Measurements from ENCODE around the gene PLSCR2.
A peak's percentile ranks its signal among the peaks of the same experiment; 100 is the strongest.
"Not testable (repeated sequence)": the region's sequence is repeated elsewhere in the genome, so short reads cannot be mapped to it uniquely, and the experiment has no call there.

PLSCR2 gene

DNA sequence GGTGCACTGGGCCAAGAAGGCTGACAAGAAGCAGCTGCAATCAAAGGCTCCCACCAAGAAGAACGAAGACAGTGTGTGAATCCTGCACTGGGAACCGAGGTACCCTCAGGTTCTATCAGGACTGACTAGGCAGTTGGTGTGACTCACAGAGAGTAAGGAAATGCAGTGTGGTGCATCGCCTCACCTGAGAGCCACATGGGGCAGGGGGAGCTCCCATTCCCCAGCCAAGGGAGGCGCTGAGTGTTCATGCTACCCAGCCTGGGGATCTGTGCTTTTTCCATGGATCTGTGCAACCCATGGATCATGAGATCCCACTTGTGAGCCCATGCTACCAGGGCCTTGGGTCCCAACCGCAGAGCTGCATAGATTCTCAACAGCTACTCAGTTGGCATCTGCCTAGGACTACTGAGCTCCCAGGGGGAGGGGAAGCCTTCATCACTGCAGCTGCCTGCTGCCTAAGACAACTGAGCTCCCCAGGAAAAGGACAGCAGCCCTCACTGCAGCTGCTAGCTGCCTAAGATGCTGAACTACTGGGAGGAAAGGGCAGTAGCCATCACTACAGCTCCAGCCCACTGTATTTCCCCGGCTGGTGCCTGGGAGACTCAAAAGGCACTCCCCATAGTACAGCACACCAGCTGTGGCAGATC, 6.9 kb upstream of the PLSCR2 start:
- DNase-seq = no peak

DNA sequence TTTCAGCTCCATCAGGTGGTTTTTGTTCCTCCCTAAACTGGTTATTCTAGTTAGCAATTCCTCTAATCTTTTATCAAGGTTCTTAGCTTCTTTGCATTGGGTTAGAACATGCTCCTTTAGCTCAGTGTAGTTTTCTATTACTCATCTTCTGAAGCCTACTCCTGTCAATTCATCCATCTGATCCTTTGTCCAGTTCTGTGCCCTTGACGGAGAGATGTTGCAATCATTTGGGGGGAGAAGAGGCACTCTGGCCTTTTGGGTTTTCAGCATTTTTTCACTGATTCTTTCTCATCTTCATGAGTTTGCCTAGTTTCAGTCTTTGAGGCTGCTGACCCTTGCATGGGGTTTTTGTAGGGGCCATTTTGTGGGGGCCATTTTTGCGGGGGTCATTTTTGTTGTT, 5.6 kb upstream of the PLSCR2 start:
- not testable (repeated sequence) for DNase-seq

DNA sequence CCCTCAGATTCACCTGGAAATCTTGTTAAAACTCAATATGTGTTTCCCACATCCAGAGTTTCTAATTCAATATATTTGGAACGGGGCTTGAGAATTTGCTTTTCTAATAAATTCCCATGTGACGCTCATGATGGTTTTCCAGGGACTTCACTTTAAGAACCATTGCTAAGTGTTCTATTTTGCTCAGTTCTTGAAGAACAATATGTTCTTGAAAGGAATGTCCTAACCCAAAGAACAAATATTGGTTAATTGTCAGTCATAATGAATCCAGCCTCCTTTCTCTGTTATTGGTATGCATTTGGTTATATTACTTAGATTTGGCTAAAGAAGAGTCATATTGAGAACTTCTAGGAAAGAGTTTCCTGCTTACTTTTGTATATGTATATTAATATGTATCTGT, 4.4 kb upstream of the PLSCR2 start:
- DNase-seq = no peak

DNA sequence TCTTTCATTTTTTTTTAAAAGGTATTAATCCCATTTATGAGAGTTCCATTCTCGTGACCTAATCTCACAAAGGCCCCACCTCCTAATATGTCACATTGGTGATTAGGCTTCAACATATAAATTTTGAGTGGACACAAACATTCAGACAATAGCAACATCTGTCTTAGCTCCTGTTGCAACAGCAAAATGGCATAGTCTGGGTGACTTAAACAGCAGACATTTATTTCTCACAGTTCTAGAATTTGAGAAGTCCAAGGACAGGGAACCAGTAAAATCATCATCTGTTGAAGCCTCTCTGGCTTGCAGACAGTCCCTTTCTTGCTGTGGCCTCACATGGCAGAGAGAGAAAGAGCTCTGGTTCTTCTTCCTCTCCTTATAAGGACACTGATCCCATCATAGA, 3.2 kb upstream of the PLSCR2 start:
- DNase-seq = no peak

DNA sequence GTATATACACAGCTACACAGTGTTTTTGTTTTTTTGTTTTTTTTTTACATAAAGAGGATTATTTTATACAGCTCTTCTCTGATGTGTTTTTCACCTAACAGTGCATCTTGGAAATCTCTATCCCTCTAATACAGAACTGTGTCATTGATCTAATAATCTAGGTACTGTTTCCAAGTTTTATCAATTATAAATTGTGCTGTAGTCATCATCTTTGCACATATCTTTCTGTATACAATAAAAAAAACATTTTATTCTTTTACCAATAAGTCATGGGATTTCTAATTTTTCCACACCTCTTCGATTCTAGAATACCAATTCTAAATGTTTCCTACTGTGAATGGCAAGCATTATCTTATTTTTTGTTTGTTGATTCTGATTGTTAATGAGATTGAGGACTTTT, 1.7 kb upstream of the PLSCR2 start:
- DNase-seq = no peak

DNA sequence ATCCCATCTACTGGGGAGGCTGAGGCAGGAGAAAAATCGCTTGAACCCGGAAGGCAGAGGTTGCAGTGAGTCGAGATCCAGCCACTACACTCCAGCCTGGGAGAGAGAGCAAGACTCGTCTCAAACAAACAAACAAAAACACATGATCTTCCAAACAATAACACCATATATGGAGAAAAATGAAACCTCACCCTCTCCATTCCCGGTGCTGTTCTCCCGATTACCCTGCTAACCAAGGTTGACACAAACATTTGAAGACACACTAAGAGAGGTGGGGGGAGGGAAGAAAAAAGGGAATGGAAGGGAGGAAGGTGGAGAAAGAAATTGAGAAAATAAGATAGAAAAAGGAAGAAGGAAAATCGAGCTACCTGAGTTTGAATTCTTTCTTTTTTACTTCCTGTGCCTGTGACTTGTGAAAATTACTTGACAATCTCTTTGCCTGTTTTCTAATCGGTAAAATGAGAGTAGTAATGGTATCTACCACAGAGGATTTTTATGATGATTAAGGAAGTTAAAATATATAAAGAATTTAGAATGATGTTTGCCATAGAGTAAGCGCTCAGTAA, 1.1 kb upstream of the PLSCR2 start:
- DNase-seq = no peak

DNA sequence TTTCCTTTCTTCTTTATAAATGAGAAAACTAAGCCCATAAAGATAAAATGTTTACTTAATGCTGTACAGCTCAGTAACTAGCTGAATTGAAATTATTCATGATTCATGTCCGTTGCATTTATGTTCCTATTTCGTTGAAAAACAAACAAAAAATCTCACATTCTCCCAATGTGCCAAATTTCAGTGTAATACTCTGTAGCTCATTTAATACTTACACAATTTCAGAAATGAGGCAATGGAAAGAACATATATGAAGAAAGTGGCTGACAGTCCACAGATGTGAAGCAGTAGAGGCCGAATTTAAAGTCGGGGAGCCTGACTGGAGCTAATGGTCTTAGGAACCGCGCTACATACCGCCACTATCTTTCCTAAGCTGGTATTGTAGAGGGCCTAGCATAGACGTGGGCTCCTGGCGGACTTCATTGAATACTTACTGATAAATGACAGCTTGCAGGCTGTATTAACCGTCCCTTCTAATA, 651 bp downstream of the PLSCR2 start:
- DNase-seq = peak; percentile 13

DNA sequence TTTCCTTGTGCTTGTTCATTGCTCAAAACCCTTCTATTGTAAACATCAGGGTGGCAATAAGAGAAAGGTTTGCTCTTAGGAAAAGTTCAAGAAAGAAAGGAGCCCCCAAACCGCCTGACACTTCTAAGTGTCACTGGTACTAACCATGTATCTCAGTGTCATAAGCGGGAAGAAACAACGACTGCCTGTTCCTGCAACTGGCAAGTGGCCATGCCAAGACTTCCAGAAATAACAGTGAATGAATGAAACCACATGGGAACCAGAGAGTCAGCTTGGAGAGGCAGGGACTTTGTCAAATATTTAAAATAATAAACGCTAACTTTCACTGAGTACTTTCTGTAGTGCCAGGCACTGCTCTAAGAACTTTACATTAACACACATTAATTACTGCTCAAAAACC, 1.1 kb downstream of the PLSCR2 start:
- peak; percentile 25 for DNase-seq

DNA sequence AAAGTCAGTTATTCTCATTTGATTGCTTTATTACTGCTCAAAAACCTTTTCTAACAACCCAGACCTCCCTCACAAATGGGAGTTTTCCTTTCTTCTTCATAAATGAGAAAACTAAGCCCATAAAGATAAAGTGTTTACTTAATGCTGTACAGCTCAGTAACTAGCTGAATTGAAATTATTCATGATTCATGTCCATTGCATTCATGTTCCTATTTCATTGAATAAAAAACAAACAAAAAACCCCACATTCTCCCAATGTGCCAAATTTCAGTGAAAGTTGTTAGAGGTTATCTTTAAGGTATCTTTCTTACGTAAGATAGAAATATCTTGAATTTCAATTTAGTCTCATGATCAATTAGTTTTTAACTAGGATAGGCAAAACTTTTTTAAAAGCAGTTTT, 2.8 kb downstream of the PLSCR2 start:
- no peak for DNase-seq

DNA sequence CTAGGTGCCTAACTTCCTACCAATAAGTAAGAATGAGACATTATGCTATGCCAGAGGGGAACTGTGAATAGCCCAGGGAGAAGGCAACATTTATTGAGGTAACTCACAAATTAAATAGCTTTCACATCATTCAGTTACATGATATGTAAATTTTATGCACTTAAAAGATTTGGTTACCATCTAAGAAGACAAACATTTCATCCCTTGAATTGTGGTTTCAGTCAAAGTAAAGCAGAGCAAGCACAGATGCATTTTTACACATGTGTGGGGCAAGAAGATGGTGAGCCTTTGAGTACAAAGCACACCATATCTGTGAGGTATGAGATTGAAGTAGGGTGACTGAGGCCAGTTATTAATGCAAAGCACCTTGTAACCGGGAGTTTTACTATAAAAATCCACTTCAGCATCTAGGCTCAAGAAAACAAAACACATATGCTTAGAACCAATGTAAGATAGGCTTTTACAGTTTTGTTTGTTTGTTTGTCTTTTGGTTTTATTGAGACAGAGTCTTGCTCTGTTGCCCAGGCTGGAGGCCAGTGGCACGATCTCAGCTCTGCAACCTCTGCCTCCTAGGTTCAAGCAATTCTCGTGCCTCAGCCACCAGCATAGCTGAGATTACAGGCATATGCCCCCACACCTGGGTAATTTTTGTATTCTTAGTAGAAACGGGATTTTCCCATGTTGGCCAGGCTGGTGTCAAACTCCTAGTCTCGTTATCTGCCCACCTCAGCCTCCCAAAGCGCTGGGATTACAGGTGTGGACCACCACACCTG, 3.5 kb downstream of the PLSCR2 start:
- no peak for DNase-seq

DNA sequence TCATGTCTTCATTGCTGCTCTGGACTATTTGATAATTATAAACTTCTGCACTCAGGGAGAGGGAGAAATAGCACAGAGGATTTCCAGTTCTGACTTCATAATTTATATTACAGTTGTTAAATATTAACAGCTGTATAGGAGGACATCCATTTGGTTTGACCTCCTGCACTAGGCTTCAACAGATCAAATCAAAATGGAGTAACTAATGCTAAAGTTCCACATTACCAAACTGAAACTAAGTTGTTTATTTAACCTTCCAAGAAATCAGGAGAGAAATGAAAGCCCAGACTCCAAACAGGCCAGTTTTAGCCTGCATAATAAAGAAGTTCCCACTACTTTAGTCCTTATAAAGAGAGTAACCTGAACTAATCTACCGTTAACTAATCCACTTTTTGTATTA, 4.6 kb downstream of the PLSCR2 start:
- no peak for DNase-seq

DNA sequence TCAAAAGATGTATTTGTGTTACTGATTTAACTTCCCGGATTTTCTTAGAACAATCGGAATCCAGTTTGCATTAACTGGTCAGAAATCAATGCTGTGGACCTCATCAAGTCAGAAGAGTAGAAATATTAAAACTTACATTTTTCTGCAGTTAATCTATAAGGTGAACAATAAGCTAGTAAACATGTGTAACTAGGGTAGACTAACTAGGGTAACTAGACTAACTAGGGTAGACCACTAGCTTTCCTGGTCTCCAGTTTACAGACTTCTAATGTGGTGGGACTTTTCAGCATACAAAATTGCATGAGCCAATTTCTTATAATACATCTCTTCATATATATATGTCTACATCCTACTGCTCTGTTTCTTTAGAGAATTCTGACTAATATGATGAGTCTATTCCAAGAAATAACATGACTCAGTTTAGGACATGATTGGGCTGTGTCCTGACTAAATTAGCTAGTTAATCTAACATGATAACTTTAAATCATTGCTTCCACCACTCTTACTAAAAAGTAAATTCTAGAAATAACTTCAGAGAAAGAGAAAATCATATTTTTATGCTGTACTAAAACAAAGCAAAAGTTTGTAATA, 5.3 kb downstream of the PLSCR2 start:
- peak; percentile 54 for DNase-seq

DNA sequence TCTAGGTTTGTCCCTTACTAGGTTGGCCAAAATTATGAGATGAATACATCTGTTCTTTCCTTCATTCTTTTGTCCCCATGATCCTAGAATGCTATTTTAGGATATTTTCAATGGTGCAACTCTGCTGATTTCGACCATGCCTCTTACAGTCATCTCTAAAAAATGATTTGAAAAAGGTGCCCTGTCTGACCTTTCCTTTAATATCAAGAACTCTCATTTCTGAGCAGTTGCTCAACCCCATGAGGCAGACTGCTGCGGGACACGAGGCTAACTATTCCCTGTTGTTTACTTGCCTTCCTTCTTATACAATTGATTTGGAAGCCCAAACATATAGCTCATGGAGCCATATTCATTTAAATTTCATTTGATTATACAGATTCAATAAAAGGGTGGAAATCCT, 14.6 kb downstream of the PLSCR2 start:
- DNase-seq = no peak

DNA sequence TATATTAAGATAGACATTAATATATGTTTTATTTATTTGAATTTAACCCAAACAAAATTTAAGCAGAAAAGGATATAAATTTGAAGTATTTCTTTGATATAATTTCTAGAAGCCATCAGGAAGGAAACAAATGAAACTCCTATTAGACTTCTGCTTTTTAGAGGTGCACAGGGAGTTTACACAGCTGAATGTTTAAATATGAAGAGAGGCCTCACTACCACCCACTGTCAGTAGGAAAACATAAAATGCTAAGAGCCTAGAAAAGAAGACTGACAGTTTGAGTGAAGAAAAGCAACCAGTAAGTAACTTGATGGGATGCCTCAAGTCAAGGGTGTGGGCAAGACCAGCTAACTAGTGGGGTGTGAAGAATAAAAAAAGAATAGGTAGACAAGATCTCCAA, 19.7 kb downstream of the PLSCR2 start:
- no peak for DNase-seq

DNA sequence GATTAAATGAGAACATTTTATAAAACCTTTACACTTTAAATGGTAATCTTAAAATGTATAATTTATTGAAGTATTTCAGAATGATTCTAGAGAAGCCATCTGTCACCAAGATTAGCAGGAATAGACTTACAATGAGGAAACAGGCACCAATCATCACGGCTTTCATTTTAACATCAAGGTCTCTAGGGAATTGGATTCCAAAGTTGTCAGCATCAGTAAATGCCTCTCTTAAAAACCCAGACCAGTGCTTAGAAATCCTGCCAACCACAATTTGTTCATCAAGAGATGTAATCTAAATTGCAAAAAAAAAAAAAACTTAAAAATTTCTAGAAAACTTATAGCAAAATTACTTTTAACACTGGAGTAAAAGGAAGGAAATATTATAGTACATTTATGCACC, 20.3 kb downstream of the PLSCR2 start:
- no peak for DNase-seq

DNA sequence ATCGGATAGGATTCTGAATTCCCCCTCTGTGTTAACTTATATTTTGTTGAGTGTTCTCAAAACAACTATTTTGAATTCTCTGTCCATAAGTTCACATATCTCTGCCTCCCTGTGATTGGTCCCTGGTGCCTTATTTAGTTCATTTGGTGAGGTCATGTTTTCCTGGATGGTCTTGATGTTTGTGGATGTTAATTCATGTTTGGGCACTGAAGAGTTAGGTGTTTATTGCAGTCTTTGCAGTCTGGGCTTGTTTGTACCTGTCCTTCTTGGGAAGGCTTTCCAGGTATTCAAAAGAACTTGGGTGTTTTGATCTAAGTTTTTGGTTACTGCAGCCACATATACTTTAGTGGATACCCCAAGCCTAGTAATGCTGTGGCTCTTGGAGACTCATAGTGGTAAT, 23.3 kb downstream of the PLSCR2 start:
- DNase-seq = no peak

DNA sequence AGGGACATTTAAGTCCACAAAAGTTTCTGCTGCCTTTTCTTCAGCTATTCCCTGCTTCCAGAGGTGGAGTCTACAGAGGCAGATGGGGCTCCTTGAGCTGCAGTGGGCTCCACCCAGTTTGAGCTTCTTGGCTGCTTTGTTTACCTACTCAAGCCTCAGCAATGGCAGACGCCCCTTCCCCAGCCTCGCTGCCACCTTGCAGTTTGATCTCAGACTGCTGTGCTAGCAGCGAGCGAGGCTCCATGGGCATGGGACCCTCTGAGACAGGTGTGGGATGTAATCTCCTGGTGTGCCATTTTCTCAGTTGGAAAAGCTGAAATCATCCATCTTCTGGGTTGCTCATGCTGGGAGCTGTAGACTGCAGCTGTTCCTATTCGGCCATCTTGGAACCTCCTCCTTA, 29.1 kb downstream of the PLSCR2 start:
- DNase-seq = not testable (repeated sequence)

DNA sequence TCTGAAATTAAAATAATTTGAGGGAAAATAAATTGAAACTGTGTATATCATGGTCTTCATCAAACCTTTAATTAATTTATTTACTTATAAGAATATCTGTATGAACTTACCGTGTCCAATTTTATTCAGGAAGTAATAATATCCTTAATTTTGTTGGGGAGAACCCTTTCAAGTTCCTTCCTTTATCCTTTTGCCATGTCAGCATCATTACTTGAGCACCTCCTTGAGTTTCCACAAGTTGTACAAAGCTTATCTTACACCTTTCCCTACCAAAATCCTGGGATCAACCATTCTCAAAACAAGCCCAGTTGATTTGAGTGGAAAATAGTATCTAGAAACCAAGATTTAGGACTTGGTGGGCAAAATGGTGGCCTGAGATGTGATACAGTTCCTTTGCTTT, 37.3 kb downstream of the PLSCR2 start:
- DNase-seq = no peak

DNA sequence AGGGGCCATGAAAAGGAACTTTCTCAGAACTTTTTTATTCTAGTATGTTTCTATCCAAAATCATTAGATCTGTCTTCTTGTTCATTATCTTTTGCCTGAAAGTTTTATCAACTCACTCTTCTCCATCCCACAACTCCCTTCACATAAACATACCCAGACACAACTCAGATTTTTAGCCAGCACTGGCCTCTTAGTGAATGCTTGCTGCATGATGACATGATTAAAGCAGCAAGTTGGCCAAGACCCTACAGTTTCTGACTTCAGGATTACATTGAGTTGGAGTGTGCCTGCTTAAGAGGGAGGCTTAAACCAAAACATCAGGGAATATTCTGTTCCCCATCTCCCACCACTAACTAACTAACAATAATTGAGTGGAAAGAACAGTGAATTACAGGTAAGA, 38.1 kb downstream of the PLSCR2 start:
- no peak for DNase-seq

DNA sequence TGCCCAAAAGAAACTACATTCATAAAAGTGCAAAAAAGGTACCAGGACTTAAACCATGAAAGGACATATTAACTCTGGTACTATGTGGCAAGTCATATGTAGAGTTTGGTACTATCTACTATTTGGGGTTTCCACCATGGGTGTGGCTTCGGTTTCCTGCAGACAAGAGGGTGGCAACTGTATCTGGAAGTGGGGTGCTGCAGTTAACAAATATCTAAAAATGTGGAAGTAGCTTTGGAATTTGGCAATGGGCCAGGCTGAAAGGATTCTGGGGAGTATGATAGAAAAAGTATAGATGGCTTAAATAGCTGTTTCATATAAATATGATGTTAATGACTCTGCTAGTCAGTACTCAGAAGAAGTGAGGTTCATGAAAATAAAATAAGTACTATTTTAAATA, 44.0 kb downstream of the PLSCR2 start:
- DNase-seq = no peak

DNA sequence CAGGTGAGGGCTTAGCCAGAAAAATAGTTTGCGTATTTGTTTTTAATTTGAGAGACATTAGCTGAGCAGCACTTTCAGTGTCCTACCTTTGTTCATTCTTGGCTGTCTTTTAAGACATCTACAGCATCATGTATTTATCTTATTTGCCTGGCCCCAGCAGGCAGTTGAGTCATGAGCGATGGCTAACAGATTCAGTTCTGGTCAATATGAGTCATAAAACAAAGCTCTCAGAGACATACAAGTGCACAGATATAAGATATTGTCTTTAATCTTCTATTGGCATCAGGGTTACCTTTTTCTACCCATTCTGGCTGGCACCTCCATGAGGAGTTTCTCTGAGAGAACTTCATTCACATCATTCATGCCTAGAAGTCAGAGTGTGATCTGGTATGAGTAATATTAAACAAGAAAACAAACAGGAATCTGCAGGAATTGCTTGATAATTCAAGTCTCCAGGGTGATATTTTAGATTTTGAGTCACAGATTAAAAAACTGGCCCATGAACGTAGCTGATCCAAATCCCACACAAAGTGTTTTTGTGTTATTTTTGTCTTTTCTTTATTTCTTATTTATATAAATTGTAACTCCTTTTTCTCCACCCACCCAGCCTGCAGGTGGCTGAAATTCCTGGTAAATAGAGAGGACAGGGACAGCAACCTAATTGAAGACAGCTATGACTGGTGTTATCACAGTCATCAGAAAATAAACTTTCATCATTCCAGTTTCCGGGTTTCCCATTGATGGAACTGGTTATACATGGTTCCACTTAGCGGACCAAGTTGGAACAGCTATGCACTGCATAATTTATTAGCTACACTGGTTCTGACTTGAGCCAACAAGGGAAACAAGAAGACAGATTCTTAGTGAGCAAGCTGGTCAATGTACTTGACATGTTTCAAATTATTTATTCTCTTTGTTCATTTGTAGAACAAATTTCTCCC, 47.3 kb downstream of the PLSCR2 start:
- DNase-seq = peak; percentile 52

DNA sequence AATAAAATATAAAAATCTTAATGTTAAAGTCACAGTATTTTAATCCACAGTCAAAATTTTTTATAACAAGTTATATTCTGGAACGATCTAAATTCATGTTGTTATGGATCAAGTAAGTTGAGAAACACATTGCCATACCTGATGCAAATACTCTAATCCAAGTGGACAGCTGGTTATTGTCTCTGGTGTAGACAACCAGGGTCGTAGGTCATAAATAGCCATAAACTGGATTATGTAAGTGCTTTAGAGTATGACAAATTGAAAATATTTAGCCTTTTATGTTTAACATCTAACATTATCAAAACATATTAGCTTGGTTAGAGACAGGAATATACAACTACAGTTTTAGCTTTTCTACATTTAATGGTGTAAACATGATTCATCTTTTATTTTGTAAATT, 53.0 kb downstream of the PLSCR2 start:
- DNase-seq = no peak

DNA sequence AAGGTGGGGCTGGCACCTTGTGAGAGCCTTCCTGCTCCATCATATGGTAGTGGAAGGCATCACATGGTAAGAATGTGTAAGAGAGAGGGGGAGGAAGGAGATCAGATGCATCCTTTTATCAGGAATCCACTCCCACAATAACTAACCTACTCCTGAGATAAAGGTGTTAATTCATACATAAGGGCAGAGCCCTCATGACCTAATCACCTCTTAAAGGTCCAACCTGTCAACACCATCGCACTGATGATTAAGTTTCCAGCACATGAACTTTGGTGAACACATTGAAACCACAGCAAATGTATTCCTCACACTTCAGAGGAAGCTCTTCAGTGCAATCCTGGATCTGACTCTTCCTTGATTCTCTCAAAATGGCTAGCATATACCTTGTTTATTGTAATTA, 55.4 kb downstream of the PLSCR2 start:
- no peak for DNase-seq

All from fibroblast of skin of right quadriceps (primary cell).